GM23338 (cell line): ENCODE results near the gene OR4F17. TPM values are rescaled to one million over a fixed set of nuclear protein-coding genes. Genes with fewer than 3 reads are reported as not detected.
"Not testable (repeated sequence)": the region's sequence is repeated elsewhere in the genome, so short reads cannot be mapped to it uniquely, and the experiment has no call there.

Source experiments
- ATAC-seq: fragments of 200-7000 bp; cut with Tn5 transposase; 3 replicates; pipeline ENCODE4 v1.9.1; 2020
- DNase-seq: peaks from one replicate; pipeline ENCODE4 v3.0.0-alpha.2; 2015; ENCODE audit warnings: low spot score
- H2AFZ ChIP-seq: fragments of 200-600 bp; sonication (generic); 2 replicates; pipeline ENCODE4 v1.8.0; 2016; ENCODE audit warnings: antibody characterized with exemption, mild to moderate bottlenecking, moderate library complexity
- H3F3A ChIP-seq: fragments of 200-600 bp; sonication (generic); replicated peaks from 2 replicates; pipeline ENCODE4 v1.8.0; 2017; ENCODE audit warnings: antibody characterized with exemption, mixed run types, low read depth
- H3K27ac ChIP-seq: fragments of 200-600 bp; sonication (generic); 2 replicates; pipeline ENCODE4 v1.6.1; 2016; ENCODE audit warnings: low read depth
- H3K27me3 ChIP-seq: fragments of 200-600 bp; sonication (generic); 2 replicates; pipeline ENCODE4 v1.8.0; 2016; ENCODE audit warnings: mild to moderate bottlenecking, mixed run types, moderate library complexity; ENCODE audit not compliant: insufficient read depth
- H3K36me3 ChIP-seq: fragments of 200-600 bp; sonication (generic); 2 replicates; pipeline ENCODE4 v1.8.0; 2016; ENCODE audit warnings: mild to moderate bottlenecking; ENCODE audit not compliant: insufficient read depth
- H3K4me1 ChIP-seq: fragments of 200-600 bp; sonication (generic); 2 replicates; pipeline ENCODE4 v1.8.0; 2016; ENCODE audit warnings: mild to moderate bottlenecking, moderate library complexity; ENCODE audit not compliant: insufficient read depth
- H3K4me2 ChIP-seq: fragments of 200-600 bp; sonication (generic); 2 replicates; pipeline ENCODE4 v1.7.1; 2017; ENCODE audit warnings: mixed run types
- H3K4me3 ChIP-seq: fragments of 200-600 bp; sonication (generic); 2 replicates; pipeline ENCODE4 v1.6.1; 2016; ENCODE audit warnings: mixed run types
- H3K79me2 ChIP-seq: fragments of 200-600 bp; sonication (generic); replicated peaks from 2 replicates; pipeline ENCODE4 v1.8.0; 2017; ENCODE audit warnings: mild to moderate bottlenecking; ENCODE audit not compliant: insufficient read depth
- H3K9me2 ChIP-seq: fragments of 200-600 bp; sonication (generic); 2 replicates; pipeline ENCODE4 v1.8.0; 2017; ENCODE audit not compliant: insufficient read depth
- H4K20me1 ChIP-seq: fragments of 200-600 bp; sonication (generic); replicated peaks from 2 replicates; pipeline ENCODE4 v1.8.0; 2017; ENCODE audit warnings: mild to moderate bottlenecking; ENCODE audit not compliant: insufficient read depth
- H3K27ac Mint-ChIP-seq: 2 replicates; pipeline ENCODE4 v1.8.0; 2020; ENCODE audit warnings: inconsistent platforms, mild to moderate bottlenecking, moderate library complexity, mixed read lengths
- H3K27me3 Mint-ChIP-seq: 3 replicates; pipeline ENCODE4 v1.8.0; 2022; ENCODE audit warnings: low read depth, mild to moderate bottlenecking, moderate library complexity, mixed read lengths, inconsistent platforms; ENCODE audit not compliant: insufficient read depth, poor library complexity
- H3K36me3 Mint-ChIP-seq: 3 replicates; pipeline ENCODE4 v1.8.0; 2021; ENCODE audit warnings: low read depth, mild to moderate bottlenecking, inconsistent platforms, moderate library complexity, mixed read lengths
- H3K4me1 Mint-ChIP-seq: 3 replicates; pipeline ENCODE4 v1.8.0; 2020; ENCODE audit warnings: mild to moderate bottlenecking, inconsistent platforms, mixed read lengths
- H3K4me3 Mint-ChIP-seq: 3 replicates; pipeline ENCODE4 v1.8.0; 2021; ENCODE audit warnings: moderate library complexity, mild to moderate bottlenecking, inconsistent platforms, mixed read lengths
- H3K9me3 Mint-ChIP-seq: 3 replicates; pipeline ENCODE4 v1.8.0; 2020; ENCODE audit warnings: moderate library complexity, mild to moderate bottlenecking, inconsistent platforms, mixed read lengths
- polyA plus RNA-seq: library from polyadenylated mRNA; unstranded; fragments of >200 nt; fragmentation: Nextera tagmentation; extraction: Ambion mirVana; gene quantifications from 2 replicates; pipeline ENCODE4 v1.2.1, GENCODE V29; 2016
- total RNA-seq: library from RNA; depleted of rRNA; stranded (reverse); fragments of >200 nt; shearing (Covaris generic); gene quantifications from 2 replicates; pipeline ENCODE4 v1.2.3, GENCODE V29; 2014; rRNA removed

The OR4F17 gene
- total and polyA plus RNA-seq, 2 experiments from 2014 or later = 0.36 TPM; not detected in 1

- not testable (repeated sequence) for H3K4me1 Mint-ChIP-seq, H4K20me1 ChIP-seq, DNase-seq, H3K36me3 Mint-ChIP-seq, H3K27ac ChIP-seq, H3K4me3 Mint-ChIP-seq, H3K27me3 Mint-ChIP-seq, H3K27me3 ChIP-seq, H3K4me2 ChIP-seq, H3K36me3 ChIP-seq, H3K27ac Mint-ChIP-seq, H3K9me3 Mint-ChIP-seq, H3F3A ChIP-seq, H3K79me2 ChIP-seq, H3K4me1 ChIP-seq, H3K9me2 ChIP-seq, H3K4me3 ChIP-seq, H2AFZ ChIP-seq
- peak; percentile 43; the same call in 2 of the 3 replicates for ATAC-seq
These were observed 13.7 kb downstream of the OR4F17 start for GRCh38 chr19:120443-121140.

Other genes starting within 250 kb of the OR4F17 start
- gene PLPP2, start 184.3 kb downstream of the OR4F17 start, total RNA-seq = 75.8 and 82.6 TPM in 2 replicates
- 52.9 and 58.3 TPM in 2 replicates for gene PLPP2, start 184.3 kb downstream of the OR4F17 start, polyA plus RNA-seq
- gene MIER2, start 237.7 kb downstream of the OR4F17 start, total RNA-seq = 37.9 and 41.3 TPM in 2 replicates
- 30.2 and 34.0 TPM in 2 replicates for gene MIER2, start 237.7 kb downstream of the OR4F17 start, polyA plus RNA-seq